H1 (cell line): Measurements from ENCODE around the gene NECTIN1. TPM values are rescaled to one million over a fixed set of nuclear protein-coding genes. Genes with fewer than 3 reads are reported as not detected.

ENCODE experiments used
- CTCF ChIA-PET: fragments of 300-600 bp; sonication (Branson Sonifier 250); formaldehyde crosslinking; loops from one replicate; lab custom pipeline; 2021; ENCODE audit not compliant: partially characterized antibody; lab: Charles Lee
- POLR2A ChIA-PET: fragments of 300-600 bp; sonication (Branson Sonifier 250); formaldehyde crosslinking; loops from one replicate; lab custom pipeline; 2021; ENCODE audit warnings: inconsistent platforms; ENCODE audit not compliant: partially characterized antibody; lab: Charles Lee
- DNase-seq, 2 experiments: peaks; one replicate each; pipeline versions ENCODE4 v3.0.0 to v3.0.0-alpha.2; 2010 to 2022; ENCODE audit warnings: low spot score in 2 of 2, low read depth in 1 of 2, mixed read lengths in 1 of 2
- FAIRE-seq: peaks from 2 replicates; lab custom pipeline; 2011; peaks lifted over from hg19 to GRCh38; lab: Jason Lieb, UNC
- H2AFZ ChIP-seq: 2 replicates; pipeline ENCODE4 v1.8.1; 2012; ENCODE audit warnings: low read length, inconsistent platforms
- H2AK5ac ChIP-seq: 2 replicates; pipeline ENCODE4 v1.6.1; 2013; ENCODE audit warnings: low read depth, low read length
- H2BK120ac ChIP-seq: replicated peaks from 2 replicates; pipeline ENCODE3; 2013; ENCODE audit warnings: low read depth, low read length, inconsistent platforms
- H2BK12ac ChIP-seq: 2 replicates; pipeline ENCODE4 v1.6.1; 2013; ENCODE audit warnings: low read depth, low read length
- H2BK15ac ChIP-seq: 2 replicates; pipeline ENCODE4 v1.6.1; 2013; ENCODE audit warnings: low read length
- H2BK20ac ChIP-seq: 2 replicates; pipeline ENCODE4 v1.6.1; 2013; ENCODE audit warnings: low read length
- H2BK5ac ChIP-seq: 2 replicates; pipeline ENCODE4 v1.6.1; 2013; ENCODE audit warnings: low read depth, low read length
- H3K14ac ChIP-seq: 2 replicates; pipeline ENCODE4 v1.6.1; 2013; ENCODE audit warnings: inconsistent platforms; ENCODE audit not compliant: insufficient read length
- H3K18ac ChIP-seq: 2 replicates; pipeline ENCODE4 v1.6.1; 2013; ENCODE audit warnings: low read length; ENCODE audit errors: extremely low read depth
- H3K23ac ChIP-seq: 2 replicates; pipeline ENCODE4 v1.6.1; 2013; ENCODE audit warnings: inconsistent platforms; ENCODE audit not compliant: insufficient read length
- H3K23me2 ChIP-seq: 2 replicates; pipeline ENCODE4 v1.6.1; 2013; ENCODE audit warnings: low read depth, low read length
- H3K27ac ChIP-seq: 2 replicates; pipeline ENCODE4 v1.6.1; 2011; ENCODE audit warnings: low read depth, low read length, inconsistent platforms
- H3K27me3 ChIP-seq, 4 experiments: replicated peaks in 1 of 4; 1 replicate in 1 of 4; 2 replicates in 3 of 4; pipeline versions ENCODE4 v1.6.1 to v1.8.1; 2011 to 2013; ENCODE audit warnings: low read length in 3 of 4, mild to moderate bottlenecking in 3 of 4, inconsistent platforms in 2 of 4, mixed read lengths in 2 of 4, moderate library complexity in 1 of 4; ENCODE audit not compliant: control insufficient read depth in 3 of 4, insufficient read depth in 3 of 4; ENCODE audit errors: extremely low read depth in 1 of 4
- H3K36me3 ChIP-seq, 4 experiments: 2 replicates each; pipeline versions ENCODE4 v1.6.1 to v1.8.1; 2011 to 2013; ENCODE audit warnings: mild to moderate bottlenecking in 4 of 4, low read length in 3 of 4, moderate library complexity in 2 of 4, control low read depth in 1 of 4, inconsistent platforms in 1 of 4; ENCODE audit not compliant: insufficient read depth in 4 of 4, control insufficient read depth in 2 of 4
- H3K4ac ChIP-seq: replicated peaks from 2 replicates; pipeline ENCODE3; 2013; ENCODE audit warnings: low read length, low read depth, mixed read lengths, inconsistent platforms; ENCODE audit not compliant: insufficient read length
- H3K4me1 ChIP-seq, 4 experiments: replicated peaks in 1 of 4; 1 replicate in 1 of 4; 2 replicates in 3 of 4; pipeline versions ENCODE4 v1.6.1 to v1.8.1; 2011 to 2013; ENCODE audit warnings: low read length in 3 of 4, inconsistent platforms in 2 of 4, mixed read lengths in 1 of 4; ENCODE audit not compliant: insufficient read depth in 4 of 4, control insufficient read depth in 3 of 4
- H3K4me2 ChIP-seq, 2 experiments: 2 replicates each; pipeline versions ENCODE4 v1.6.1 to v1.8.1; 2011 to 2013; ENCODE audit warnings: low read depth in 2 of 2, low read length in 2 of 2, control low read depth in 1 of 2, inconsistent platforms in 1 of 2, mild to moderate bottlenecking in 1 of 2; ENCODE audit not compliant: insufficient read depth in 1 of 2
- H3K4me3 ChIP-seq, 4 experiments: fragments of 200-600, 300-600 bp in 1 of 4; sonication (generic), shearing (Covaris generic), sonication (Bioruptor Twin) in 1 of 4; 2 replicates each; pipeline versions ENCODE4 v1.5.1 to v1.8.1; 2011 to 2016; ENCODE audit warnings: low read length in 4 of 4, low read depth in 3 of 4, control low read depth in 2 of 4, inconsistent platforms in 2 of 4, mild to moderate bottlenecking in 2 of 4, mixed read lengths in 1 of 4, moderate library complexity in 1 of 4; ENCODE audit not compliant: insufficient read depth in 2 of 4; ENCODE audit errors: extremely low read depth in 1 of 4
- H3K56ac ChIP-seq: replicated peaks from 2 replicates; pipeline ENCODE3; 2013; ENCODE audit warnings: low read depth, mild to moderate bottlenecking, mixed read lengths, low read length, inconsistent platforms; ENCODE audit not compliant: insufficient read length
- H3K79me1 ChIP-seq: 2 replicates; pipeline ENCODE4 v1.6.1; 2013; ENCODE audit warnings: low read depth, low read length, control low read depth
- H3K79me2 ChIP-seq, 2 experiments: 2 replicates each; pipeline versions ENCODE4 v1.6.1 to v1.8.1; 2012 to 2013; ENCODE audit warnings: low read length in 2 of 2, mild to moderate bottlenecking in 2 of 2, inconsistent platforms in 1 of 2; ENCODE audit not compliant: insufficient read depth in 2 of 2, control insufficient read depth in 1 of 2
- H3K9ac ChIP-seq, 4 experiments: replicated peaks in 1 of 4; 1 replicate in 1 of 4; 2 replicates in 3 of 4; pipeline versions ENCODE4 v1.6.1 to v1.8.1; 2011 to 2013; ENCODE audit warnings: low read depth in 3 of 4, low read length in 3 of 4, control low read depth in 2 of 4, mild to moderate bottlenecking in 2 of 4, moderate library complexity in 2 of 4, inconsistent platforms in 1 of 4; ENCODE audit errors: extremely low read depth in 1 of 4
- H3K9me3 ChIP-seq, 2 experiments: 2 replicates each; pipeline versions ENCODE4 v1.6.1 to v1.8.1; 2012 to 2013; ENCODE audit warnings: mild to moderate bottlenecking in 2 of 2, moderate library complexity in 2 of 2, control low read depth in 1 of 2, inconsistent platforms in 1 of 2, low read depth in 1 of 2, low read length in 1 of 2, mixed read lengths in 1 of 2; ENCODE audit not compliant: insufficient read depth in 2 of 2
- H4K20me1 ChIP-seq, 2 experiments: replicated peaks in 1 of 2; 2 replicates each; pipeline versions ENCODE3 to v1.8.1; 2011 to 2013; ENCODE audit warnings: inconsistent platforms in 2 of 2, low read length in 2 of 2, mild to moderate bottlenecking in 1 of 2; ENCODE audit not compliant: insufficient read depth in 2 of 2, control insufficient read depth in 1 of 2
- H4K5ac ChIP-seq: 2 replicates; pipeline ENCODE4 v1.6.1; 2013; ENCODE audit warnings: low read length, low read depth, mixed read lengths, inconsistent platforms; ENCODE audit not compliant: insufficient read length
- H4K8ac ChIP-seq: 2 replicates; pipeline ENCODE4 v1.8.0; 2013; ENCODE audit warnings: mild to moderate bottlenecking, moderate library complexity, low read length, inconsistent platforms; ENCODE audit not compliant: insufficient read depth; ENCODE audit errors: extremely low read depth
- H4K91ac ChIP-seq: replicated peaks from 2 replicates; pipeline ENCODE3; 2013; ENCODE audit warnings: low read length, mixed read lengths, inconsistent platforms; ENCODE audit not compliant: insufficient read length
- CTCF ChIP-seq, 3 experiments: IDR thresholded peaks; 1 replicate in 2 of 3; 2 replicates in 1 of 3; pipeline versions ENCODE4 v1.5.1 to v1.6.1; 2011; ENCODE audit warnings: low read length in 3 of 3, mild to moderate bottlenecking in 3 of 3, inconsistent platforms in 2 of 3, low read depth in 1 of 3, moderate library complexity in 1 of 3; ENCODE audit not compliant: insufficient read depth in 1 of 3; ENCODE audit errors: control extremely low read depth in 1 of 3
- RAD21 ChIP-seq, 2 experiments: IDR thresholded peaks in 1 of 2; conservative IDR thresholded peaks in 1 of 2; 2 replicates each; pipeline ENCODE4 v1.6.1; 2011; ENCODE audit warnings: low read depth in 2 of 2, low read length in 2 of 2, improper control_type of control experiment in 1 of 2, inconsistent platforms in 1 of 2, mild to moderate bottlenecking in 1 of 2, moderate library complexity in 1 of 2
- TAF7 ChIP-seq: optimal IDR thresholded peaks from 2 replicates; pipeline ENCODE3; 2011; ENCODE audit warnings: low read depth, mild to moderate bottlenecking, inconsistent platforms, low read length, moderate library complexity, borderline replicate concordance
- WGBS, 2 experiments: shearing (Covaris generic) in 1 of 2; methylation state at CpG; one replicate each; pipeline versions ENCODE4 v1.1.6 to v1.1.7; 2013 to 2015; ENCODE audit warnings: low lambda C conversion rate in 2 of 2, mixed read lengths in 2 of 2, inconsistent platforms in 1 of 2, low coverage in 1 of 2, missing lambda C conversion rate in 1 of 2; ENCODE audit not compliant: insufficient replicate concordance in 2 of 2, insufficient coverage in 1 of 2, insufficient read length in 1 of 2; ENCODE audit errors: extremely low coverage in 1 of 2, missing lambda C conversion rate in 1 of 2; 5-methylcytosine and 5-hydroxymethylcytosine counted together
- polyA plus RNA-seq, 7 experiments: library from polyadenylated mRNA; depleted of rRNA in 3 of 7; stranded (reverse) in 5 of 7; unstranded in 2 of 7; fragments of >200 nt in 5 of 7; fragments of 200-250 nt in 2 of 7; gene quantifications; 1 replicate in 5 of 7; 2 replicates in 1 of 7; 4 replicates in 1 of 7; pipeline versions ENCODE4 v1.2.1 to v1.2.3, GENCODE V29; 2011 to 2013; ENCODE audit warnings: missing spikeins in 2 of 7, mixed read lengths in 2 of 7
- total RNA-seq: library from RNA; stranded (reverse); fragmentation: NEBNext Ultra II Directional; extraction: Animal tissue kit (Norgen Biotek cat#: 25700); gene quantifications from 2 replicates; pipeline ENCODE4 v1.2.1, GENCODE V29; 2021

The NECTIN1 gene
- total and polyA plus RNA-seq, 2 of the 8 experiments (the other 6 are each of a cell fraction or from before 2014, with no cell fraction given) = 43.2 to 97.7 TPM

DNA sequence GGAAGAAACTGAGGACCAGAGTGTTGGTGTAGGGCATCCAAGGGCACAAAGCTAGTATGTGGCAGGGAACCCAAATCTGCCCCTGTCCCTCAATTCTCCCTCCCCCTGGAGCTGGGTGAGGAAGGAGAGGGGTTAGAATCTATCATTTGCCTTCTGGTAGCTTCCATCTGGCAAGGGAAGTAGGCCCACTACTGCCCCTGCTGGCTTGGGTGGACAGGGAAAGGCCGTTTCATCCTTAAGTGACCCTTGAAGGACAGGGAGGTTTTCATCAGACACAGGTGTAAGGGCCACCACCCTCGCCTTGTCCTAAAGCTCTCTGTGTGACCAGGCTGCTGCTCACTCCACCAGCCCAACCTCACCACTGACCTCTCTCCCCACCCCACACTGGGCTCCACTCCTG is 22.1 kb downstream of the NECTIN1 start:
- H4K91ac ChIP-seq = no peak overlapping the region
- no peak for DNase-seq
- no peaks in the 10 kb centered on the region for H3K23me2 ChIP-seq
- H2BK5ac ChIP-seq = no peak overlapping the region
- no peak overlapping the region for H4K5ac ChIP-seq
- H3K79me1 ChIP-seq = peaks cover 50% of the 10 kb centered on the region
- H3K4me2 ChIP-seq = no peak overlapping the region
- H3K23ac ChIP-seq = no peak overlapping the region
- no peaks in the 10 kb centered on the region for H3K9me3 ChIP-seq
- no peak overlapping the region for H2AK5ac ChIP-seq
- no peaks in the 10 kb centered on the region for H3K27me3 ChIP-seq
- ChIA-PET CTCF (interaction anchor here (0.6 to 14.0 kb wide), 17 partner anchors 8 to 128 kb away, joined by 3 to 171 read pairs (median 5); no protein-coding TSS in a partner anchor), POLR2A (interaction anchor here (0.6 kb wide), 1 partner anchor 25 kb away, joined by 3 read pairs; no protein-coding TSS in a partner anchor)
- H3K36me3 ChIP-seq = no peaks in the 10 kb centered on the region; a peak in 1 of 8 replicates
- H2BK12ac ChIP-seq = no peak overlapping the region
- H4K8ac ChIP-seq = no peak overlapping the region
- peak; percentile 42 to 70 (median 59) for TF ChIP-seq CTCF (IDR thresholded peaks at IDR 0.05; ENCODE audit: control extremely low read depth in 1 of 3, insufficient read depth in 1 of 3, low read depth in 1 of 3, low read length in 3 of 3)
- TF ChIP-seq TAF7 = no peak
- TF ChIP-seq RAD21 (IDR thresholded peaks at IDR 0.05 in 1 of 2, conservative IDR thresholded peaks at IDR 0.05 in 1 of 2; ENCODE audit: low read depth in 2 of 2, low read length in 2 of 2) = peak; percentile 9 to 52; a peak in 3 of 4 replicates
- no peak overlapping the region for H2BK20ac ChIP-seq
- no peak overlapping the region for H3K18ac ChIP-seq
- H3K27ac ChIP-seq = no peak overlapping the region
- no peak overlapping the region for H2AFZ ChIP-seq
- no peak overlapping the region for H3K14ac ChIP-seq
- H3K4ac ChIP-seq = no peak overlapping the region
- 89% methylated on average over 2 of the region's 2 CpGs; no CpG with 5 or more reads in 1 of the 2 experiments for WGBS, 2 experiments
- no peak overlapping the region for H2BK120ac ChIP-seq
- peaks cover 62 to 73% of the 10 kb centered on the region in 2 experiments for H4K20me1 ChIP-seq
- no peak overlapping the region for H2BK15ac ChIP-seq
- peaks cover 0 to 17% (median 9%) of the 10 kb centered on the region in 4 experiments; a peak in 5 of 7 replicates for H3K4me1 ChIP-seq
- H3K9ac ChIP-seq = no peak overlapping the region
- peaks cover 2 to 90% of the 10 kb centered on the region in 2 experiments; a peak in 3 of 4 replicates for H3K79me2 ChIP-seq
- H3K4me3 ChIP-seq = no peak overlapping the region
- FAIRE-seq = no peak
- no peak overlapping the region for H3K56ac ChIP-seq
